GM21825 (cell line): ENCODE results near the gene CLEC2A.

Experiments
- ATAC-seq: cut with Tn5 transposase; IDR thresholded peaks from one replicate; pipeline ENCODE4 v1.9.1; 2021; ENCODE audit warnings: mild to moderate bottlenecking, moderate library complexity; ENCODE audit not compliant: unreplicated experiment

Gene CLEC2A

DNA sequence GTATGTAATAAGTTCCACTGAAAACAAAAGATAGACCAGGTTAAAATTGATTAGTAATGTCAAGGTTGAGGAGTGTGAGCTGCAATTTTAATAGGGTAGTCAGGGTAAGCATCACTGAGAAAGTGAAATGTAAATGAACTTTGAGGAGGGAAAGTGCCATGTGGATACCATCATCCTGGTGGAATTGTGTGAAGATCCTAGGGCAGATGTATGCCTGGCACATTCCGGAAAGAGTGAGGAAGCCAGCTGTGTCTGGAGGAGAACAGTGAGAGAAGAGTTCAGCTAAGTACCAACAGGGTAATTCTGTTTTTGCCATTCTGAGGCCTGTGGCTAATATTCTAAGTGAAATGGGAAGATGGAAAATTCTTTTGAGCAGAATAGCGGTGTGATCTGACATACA, 2.9 kb upstream of the CLEC2A start:
- ATAC-seq: no peak

DNA sequence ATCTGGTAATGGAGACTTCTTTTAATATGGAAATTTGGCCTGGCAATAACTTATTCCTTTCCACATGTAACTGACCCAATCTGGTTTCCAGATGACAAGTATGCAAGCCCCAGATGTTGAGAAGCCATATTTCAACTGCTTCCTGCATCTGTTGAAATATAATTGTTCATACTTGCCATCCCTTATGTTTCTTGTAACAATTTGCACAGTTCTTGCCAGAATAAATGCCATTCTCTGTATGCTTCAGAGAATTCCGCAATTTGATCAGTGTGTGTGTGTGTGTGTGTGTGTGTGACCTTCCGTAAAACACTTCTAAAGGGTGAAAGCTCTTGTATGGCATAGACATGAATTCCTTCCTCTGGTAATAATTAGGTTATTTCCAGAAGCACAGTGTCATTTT, 1.8 kb upstream of the CLEC2A start:
- no peak for ATAC-seq

DNA sequence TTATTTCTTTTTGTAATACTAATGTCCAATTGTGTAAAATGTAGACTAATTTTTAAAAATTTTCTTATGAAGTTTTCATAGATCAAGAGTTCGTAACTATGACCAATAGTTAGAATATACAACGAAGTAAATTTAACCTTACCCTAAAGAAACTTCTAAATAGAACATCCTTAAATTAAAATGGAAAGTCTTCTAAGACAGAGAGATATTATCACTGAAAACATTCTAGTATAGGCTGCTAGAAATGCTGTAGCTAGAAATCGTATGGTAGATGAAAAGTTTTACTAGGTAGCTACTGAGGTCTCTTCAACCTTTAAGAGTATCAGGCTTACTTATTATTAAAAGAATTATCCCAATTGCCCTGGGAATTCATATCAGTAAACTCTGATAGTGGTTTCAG, 925 bp downstream of the CLEC2A start:
- ATAC-seq: no peak

DNA sequence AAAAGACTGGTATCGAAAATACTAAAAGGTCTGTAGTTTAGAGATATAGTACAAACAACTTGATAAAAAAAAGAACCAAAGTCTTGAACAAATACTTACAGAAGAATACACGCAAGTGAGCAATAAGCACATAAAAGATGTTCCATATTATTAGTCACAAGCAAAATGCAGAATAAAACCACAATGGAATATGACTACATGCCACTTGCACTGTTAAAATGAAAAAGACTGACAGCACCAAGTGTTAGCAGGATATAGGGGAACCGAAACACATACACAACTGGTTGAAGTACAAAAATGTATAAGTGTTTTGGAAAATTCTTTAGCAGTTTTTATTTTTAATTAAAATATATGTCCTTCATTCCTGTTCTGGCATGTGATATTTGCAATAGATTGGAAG, 3.6 kb downstream of the CLEC2A start:
- ATAC-seq: no peak

DNA sequence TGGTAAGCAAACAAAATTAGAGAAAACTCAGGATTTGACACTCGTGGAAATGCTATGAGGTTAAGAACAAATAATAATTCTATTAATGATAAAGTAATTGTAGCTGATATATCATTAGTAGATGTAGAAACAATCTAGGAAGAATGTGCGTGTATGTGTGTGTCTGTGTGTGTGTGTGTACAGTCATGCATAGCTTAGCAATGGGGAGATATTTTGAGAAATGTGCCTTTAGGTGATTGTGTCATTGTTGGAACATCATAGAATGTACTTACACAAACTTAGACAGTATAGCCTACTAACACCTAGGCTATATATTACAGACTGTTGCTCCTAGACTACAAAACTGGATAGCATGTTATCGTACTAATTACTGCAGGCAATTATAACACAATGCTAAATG, 5.3 kb downstream of the CLEC2A start:
- ATAC-seq: no peak

DNA sequence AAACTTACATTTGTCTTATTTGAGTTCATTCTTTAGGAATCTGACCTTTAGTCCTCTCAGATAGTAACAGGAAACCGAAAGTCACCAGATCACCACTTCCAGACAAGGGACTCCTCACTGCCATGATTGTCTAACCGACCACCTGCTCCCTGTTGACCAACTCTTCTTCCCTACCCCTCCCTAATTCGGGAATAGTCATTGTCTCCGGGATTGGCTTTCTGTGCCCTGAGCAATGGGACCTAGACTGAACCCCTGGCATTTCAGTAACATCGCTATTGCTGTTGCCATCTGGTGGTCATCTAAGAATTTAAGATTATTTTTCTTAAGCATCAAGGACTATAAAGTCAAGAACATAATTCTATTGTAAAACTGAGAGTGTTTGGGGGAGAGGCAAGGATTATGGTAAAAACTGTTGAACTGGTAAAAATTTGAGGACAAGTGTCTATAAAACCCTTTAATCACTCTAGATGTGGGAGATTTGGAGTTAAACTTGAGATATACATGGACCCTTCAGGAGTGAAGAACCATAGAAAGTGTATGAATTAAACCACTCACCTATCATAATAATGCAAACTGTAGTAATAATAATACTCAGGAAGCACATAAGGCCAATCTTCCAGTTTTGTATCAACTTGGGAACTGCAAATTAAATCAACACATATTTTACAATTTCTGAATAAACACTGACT, 6.3 kb downstream of the CLEC2A start:
- ATAC-seq: no peak

DNA sequence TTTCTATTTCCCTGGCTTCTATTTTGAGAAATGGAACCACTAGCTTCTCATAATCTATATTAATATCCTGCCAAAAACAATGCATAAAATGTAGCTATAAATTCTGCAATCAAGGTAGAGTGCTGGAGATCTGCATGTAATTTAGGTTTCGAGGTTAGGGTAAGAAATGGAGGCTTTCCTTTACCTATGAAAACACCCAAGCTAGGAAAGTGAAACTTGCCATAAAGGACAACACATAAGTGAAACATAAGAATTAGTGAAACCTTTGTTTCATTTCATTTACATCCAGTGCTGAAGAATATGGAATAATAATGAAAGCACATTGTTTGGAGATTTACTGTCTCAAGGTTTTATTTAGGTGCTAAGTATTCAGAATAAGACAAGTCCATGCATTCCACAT, 9.7 kb downstream of the CLEC2A start:
- ATAC-seq: no peak

DNA sequence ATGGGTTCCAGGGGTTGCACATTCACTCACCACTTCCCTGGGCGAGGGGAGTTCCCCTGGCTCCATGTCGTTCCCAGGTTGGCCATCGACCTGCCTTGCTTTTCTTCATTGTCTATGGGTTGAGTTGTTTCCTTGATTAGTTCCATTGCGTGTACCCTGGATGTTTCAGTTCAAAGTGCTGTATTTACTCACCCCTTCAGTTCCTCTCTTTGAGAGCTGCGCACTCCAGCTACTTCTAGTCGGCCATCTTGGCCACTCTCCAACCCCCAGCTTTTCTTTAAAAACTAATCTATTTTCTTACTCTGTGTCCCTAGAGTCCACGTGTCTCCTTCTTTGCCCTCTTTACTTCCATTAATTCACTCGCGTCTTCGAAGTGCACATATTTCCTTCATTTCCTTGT, 11.7 kb downstream of the CLEC2A start:
- ATAC-seq: no peak

DNA sequence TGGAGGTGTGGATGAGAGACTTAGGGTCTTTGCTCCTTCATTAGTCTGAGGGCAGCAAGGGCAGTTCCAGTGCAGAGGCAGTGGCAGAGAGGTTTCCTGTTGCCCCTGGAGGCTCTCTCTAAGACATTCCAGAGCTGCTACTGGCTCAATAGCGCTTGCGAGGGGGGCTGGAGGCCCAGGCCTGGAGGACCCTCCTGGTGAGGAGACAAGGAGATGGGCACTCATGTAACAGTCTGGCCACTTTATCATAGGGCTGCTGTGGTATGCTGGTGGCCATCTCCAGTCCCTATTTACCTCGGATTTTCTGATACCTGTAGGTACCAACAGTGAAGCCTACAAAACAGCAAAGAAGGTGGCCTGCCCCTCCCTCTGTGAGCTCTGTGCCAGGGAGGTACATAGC, 12.7 kb downstream of the CLEC2A start:
- no peak for ATAC-seq

DNA sequence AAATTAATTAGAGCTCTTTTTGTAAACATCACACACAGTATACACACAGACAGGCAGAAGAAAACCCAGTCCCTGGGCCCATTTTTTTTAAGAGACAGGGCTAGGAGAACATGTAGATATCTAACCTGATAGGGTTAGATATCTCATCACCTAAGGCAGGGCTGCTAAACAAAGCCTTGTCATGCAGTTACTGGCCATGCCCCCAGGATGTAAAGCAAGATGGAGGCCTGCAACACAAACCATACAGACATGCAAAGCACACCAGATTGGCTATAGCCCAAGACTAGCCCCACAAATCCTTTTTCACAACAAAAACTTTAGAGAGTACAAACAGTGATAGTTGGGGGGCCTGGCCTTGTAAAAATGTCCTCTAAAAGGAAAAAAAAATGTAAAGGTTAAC, 20.5 kb downstream of the CLEC2A start:
- ATAC-seq: no peak

DNA sequence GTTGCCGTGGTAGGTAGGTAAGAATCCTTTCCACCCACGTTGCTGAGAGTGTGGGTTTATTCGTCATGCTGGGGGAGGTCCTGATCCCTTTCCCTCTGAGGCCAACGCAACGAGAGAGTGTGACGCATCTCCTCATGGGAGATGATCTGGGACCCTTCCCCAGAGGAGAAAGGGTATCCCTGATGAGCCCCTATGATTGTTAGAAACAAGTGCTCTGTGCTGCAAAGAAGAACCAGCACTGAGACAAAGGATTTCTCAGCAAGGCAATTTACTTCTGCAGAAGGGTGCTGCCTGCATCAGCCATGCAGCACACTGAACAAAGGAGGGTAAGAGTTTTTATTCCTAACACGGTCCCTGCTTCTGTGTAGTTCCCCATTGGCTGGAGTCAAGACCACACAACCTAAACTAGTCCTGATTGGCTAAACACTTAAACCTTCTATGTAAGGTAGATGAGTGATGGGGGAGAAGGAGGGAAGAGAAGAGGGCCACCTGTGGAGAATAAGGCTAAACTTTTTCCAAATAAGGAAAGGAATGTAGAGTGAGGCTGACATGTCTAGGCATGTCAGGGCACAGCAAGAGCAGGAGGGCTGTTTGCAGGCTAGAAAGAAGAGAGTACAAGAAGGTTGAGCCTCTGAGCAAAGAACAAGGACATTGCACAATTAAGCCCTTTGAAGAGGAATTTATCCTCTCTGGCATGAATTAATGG, 21.3 kb downstream of the CLEC2A start:
- ATAC-seq: no peak

DNA sequence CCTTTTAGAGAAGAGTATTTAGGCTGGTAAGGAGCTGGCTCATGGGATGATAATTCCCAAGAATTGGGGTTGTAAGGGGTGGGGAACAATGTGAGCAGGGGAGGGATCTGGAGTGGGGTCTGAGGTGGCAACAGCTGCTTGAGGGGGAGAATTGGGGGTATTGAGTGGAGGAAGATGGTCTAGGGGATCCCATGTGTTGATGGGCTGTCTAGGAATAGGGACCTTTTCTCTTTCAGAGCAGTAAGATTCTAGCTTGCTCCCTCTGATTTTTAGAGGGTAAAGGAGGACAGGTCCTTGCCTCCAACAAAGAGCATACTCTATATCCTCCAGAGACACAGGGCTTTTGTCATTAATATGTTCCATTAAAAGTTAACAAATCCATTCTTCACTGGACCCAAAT, 22.4 kb downstream of the CLEC2A start:
- no peak for ATAC-seq

DNA sequence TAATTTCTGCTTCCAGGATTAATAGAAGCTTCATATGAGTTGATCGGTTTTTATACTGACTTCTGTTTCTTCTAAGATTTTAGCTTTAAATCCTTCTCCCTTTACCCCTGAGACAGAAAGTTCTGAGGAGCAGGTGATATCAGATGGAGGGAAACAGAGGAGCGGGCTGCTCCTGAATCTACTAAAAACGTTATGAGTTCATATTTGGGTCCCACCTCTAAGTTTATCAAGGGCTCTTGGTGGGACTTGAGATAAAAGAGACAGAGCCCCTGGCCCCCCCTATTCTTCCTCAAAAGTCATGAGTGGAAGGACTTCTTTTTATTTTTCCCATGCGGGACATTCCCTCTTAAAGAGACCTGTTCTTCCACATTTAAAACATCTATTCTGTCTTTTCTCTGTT, 23.8 kb downstream of the CLEC2A start:
- ATAC-seq: no peak

DNA sequence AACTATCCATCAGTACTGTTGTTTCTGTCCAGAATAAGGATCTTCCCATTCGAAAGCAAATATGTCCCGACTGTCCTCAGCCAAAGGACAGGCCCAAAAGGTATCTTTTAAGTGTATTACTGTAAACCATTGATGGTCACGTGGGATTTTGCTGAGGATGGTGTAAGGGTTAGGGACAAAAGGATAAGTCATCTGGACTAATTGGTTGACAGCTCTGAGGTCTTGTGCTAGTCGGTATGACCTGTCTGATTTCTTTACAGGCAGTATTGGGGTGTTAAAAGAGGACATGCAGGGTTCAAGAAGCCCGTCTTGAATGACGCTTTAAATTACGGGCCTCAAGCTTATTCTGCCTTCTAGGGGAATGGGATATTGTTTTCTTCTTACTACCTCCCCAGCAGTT, 24.4 kb downstream of the CLEC2A start:
- no peak for ATAC-seq

DNA sequence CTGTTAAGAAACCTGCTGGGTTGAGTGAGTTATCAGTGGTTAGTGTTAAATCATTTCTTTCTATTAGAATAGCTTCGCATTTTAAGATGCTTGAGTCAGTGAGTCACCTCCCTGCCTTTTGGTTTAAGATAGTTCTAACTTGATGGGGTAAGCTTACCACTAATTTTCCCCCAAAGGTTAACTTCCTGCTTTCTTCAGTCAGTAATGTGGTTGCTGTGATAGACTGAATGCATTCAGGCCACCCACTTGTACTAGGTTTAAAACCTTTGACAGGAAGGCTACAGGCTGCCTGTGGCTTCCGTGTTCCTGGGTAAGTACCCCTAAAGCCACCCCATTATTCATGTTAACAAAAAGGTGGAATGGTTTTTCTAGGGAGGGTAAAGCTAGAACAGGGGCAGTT, 25.3 kb downstream of the CLEC2A start:
- ATAC-seq: no peak

DNA sequence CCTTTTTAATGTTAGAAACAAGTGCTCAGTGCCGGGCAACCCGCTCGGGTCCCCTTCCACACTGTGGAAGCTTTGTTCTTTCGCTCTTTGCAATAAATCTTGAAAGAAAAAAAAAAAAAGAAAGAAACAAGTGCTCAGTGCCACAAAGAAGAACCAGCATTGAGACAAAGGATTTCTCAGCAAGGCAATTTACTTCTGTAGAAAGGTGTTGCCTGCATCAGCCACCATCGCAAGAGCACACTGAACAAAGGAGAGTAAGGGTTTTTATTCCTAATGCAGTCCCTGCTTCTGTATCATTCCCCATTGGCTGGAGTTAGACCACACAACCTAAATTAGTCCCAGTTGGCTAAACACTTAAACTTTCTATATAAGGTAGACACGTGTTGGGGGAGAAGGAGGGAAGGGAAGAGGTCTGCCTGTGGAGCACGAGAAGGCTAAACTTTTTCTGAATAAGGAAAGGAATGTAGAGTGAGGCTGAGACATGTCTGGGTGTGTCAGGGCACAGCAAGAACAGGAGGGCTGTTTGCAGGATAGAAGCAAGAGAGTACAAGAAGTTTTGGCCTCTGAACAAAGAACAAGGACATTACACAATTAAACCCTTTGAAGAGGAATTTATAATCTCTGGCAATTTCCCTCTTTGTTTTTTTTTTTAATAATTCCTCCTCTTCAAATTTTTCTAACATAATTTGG, 29.5 kb downstream of the CLEC2A start:
- no peak for ATAC-seq

DNA sequence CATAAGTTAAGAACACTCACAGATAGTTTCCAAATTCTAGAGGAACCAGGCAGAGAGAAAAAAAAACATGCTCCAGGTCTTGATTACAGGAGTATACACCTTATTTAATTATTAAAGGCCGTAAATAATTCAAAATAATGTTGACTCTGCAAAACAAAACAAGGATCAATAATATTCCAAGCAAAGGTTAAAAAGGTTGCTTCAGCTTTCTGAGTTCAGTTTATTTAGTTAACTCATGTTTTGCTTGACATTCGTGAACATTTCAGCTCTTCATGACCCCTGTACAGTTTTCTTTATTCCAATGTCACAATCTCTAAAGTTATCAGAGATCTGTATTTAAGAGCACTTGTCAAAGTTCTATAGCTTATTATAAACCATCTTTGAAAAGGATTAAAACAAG, 31.2 kb downstream of the CLEC2A start:
- ATAC-seq: no peak

DNA sequence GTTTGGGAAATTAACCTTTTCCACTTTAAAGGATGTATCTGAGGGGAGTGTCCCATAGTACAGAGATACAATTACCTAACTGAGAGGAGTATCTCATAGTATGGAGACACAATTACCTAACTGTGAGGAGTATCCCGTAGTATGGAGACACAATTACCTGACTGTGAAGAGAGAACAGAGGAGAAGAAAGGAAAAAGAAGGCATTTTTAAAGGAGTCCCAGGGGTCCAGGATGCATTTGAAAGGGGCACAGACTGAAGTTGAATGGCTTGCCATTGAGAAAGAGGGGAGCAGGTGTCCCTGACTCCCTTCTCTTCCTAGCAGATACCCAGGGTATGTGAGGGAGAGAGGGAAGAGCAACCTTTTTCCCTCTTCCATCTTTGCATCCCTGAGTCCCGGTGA, 33.0 kb downstream of the CLEC2A start:
- ATAC-seq: no peak

DNA sequence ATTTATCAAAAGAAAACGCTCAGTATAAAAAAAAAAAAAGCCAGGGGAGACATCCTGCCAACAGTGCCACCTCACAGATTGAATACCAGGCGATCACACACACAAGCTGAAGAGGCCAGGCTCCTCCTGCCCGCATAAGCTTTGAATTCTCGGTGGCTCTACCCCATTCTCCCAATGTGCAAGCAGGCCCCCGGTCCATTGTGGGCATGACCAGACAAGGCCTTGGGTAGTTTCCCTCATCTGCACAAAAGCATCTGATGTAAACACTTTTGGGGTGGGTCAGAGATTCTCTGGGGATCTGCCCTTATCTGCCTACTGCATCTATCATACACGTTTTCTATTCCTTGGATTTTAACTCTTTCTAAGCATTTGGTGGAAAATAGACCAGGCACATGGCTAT, 34.6 kb downstream of the CLEC2A start:
- ATAC-seq: no peak

DNA sequence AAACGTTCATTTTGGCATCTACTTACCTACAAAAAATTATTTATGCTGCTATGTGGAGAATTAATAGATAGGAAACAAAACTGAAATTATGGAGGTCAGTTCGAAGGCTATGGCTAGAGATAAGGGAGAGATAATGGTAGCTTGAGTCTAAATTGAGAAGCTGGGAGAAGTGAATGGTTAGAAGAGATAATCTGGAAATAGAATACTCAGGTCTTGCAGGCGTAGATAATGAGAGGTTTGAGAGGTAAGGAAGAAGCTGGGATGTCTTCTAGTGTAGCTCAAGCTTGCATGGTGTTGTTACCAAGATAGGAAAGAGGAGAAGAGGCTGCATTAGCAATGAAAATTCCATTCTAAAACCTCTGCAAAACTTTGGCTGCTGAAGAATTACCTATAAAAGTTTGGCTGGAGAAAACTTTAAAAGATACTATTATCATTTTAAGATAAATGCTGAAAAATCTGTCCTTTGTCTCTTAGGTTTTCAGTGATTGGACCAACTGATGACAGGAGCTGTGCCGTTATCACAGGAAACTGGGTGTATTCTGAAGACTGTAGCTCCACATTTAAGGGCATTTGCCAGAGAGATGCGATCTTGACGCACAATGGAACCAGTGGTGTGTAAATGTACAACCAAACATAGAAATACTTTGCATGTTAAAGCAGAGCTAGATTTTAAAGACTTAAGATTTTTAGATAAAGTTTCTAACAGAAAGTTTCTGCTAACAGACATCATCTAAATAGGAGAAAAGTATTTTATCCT, 36.8 kb downstream of the CLEC2A start:
- ATAC-seq: no peak

DNA sequence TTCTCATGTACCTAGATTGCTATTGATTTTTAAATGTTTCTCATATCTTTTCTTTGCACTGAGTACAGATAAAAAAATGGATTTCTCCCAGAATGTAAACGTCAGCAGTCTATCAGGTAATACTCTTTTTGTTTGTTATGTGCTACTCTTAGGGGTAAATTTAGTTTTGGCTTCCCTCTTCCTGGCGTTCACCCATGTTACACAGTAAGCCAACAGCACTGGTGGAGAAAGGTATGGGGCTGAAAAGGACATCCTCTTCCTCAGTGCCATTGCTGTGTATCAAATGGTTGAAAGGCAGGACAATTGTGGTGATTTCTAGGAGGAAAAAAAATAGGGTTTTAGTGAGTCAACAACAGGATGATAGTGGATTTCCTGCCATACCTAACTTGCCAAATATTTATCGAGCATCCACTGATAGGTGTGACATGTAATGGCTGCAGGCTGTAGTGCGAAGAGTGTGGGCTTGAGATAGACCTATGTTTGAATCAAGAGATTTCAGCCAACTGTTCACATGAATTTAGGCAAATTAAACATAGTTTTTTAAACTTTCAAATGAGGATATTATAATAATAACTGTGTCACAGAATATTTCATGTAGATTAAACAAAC, 43.4 kb downstream of the CLEC2A start:
- ATAC-seq: no peak
